Smooth muscle cell (in vitro differentiated cells): ENCODE results near the gene TSPAN11. TPM values are rescaled to one million over a fixed set of nuclear protein-coding genes. Genes with fewer than 3 reads are reported as not detected.

Source experiments
- DNase-seq: peaks from one replicate; lab custom pipeline; 2025; ENCODE audit not compliant: unreplicated experiment; lab: John Stamatoyannopoulos, UW
- H2AFZ ChIP-seq: fragments of 200-600 bp; sonication (generic); 2 replicates; pipeline ENCODE4 v1.6.0; 2016; ENCODE audit warnings: antibody characterized with exemption, low read depth, mild to moderate bottlenecking
- H3F3A ChIP-seq: fragments of 200-600 bp; sonication (generic); 2 replicates; pipeline ENCODE4 v1.6.0; 2017; ENCODE audit warnings: antibody characterized with exemption, low read depth
- H3K27ac ChIP-seq: fragments of 200-600 bp; sonication (generic); 2 replicates; pipeline ENCODE4 v1.5.1; 2016; ENCODE audit warnings: low read depth, mild to moderate bottlenecking
- H3K27me3 ChIP-seq: fragments of 200-600 bp; sonication (generic); 2 replicates; pipeline ENCODE4 v1.6.1; 2016; ENCODE audit warnings: low read depth, mild to moderate bottlenecking
- H3K36me3 ChIP-seq: fragments of 200-600 bp; sonication (generic); 2 replicates; pipeline ENCODE4 v1.5.1; 2016; ENCODE audit warnings: low read depth
- H3K4me1 ChIP-seq: fragments of 200-600 bp; sonication (generic); 2 replicates; pipeline ENCODE4 v1.5.1; 2016; ENCODE audit warnings: low read depth
- H3K4me2 ChIP-seq: fragments of 200-600 bp; sonication (generic); 2 replicates; pipeline ENCODE4 v1.6.0; 2016; ENCODE audit warnings: mild to moderate bottlenecking
- H3K4me3 ChIP-seq: fragments of 200-600 bp; sonication (generic); 2 replicates; pipeline ENCODE4 v1.5.1; 2016; ENCODE audit warnings: mild to moderate bottlenecking
- H3K79me2 ChIP-seq: fragments of 200-600 bp; sonication (generic); 2 replicates; pipeline ENCODE4 v1.6.0; 2016; ENCODE audit warnings: low read depth, mild to moderate bottlenecking
- H3K9ac ChIP-seq: fragments of 200-600 bp; sonication (generic); 2 replicates; pipeline ENCODE4 v1.6.0; 2016; ENCODE audit warnings: low read depth
- H3K9me3 ChIP-seq: fragments of 200-600 bp; sonication (generic); replicated peaks from 2 replicates; pipeline ENCODE4 v1.5.1; 2016; ENCODE audit warnings: low read depth
- H4K20me1 ChIP-seq: fragments of 200-600 bp; sonication (generic); 2 replicates; pipeline ENCODE4 v1.6.0; 2016; ENCODE audit warnings: low read depth
- CTCF ChIP-seq: fragments of 200-600 bp; sonication (generic); IDR thresholded peaks from 2 replicates; pipeline ENCODE4 v1.5.1; 2017; ENCODE audit warnings: borderline replicate concordance, mild to moderate bottlenecking, antibody characterized with exemption; ENCODE audit not compliant: insufficient read depth, poor library complexity, severe bottlenecking
- WGBS: methylation state at CpG from one replicate; pipeline ENCODE4 v1.1.7; 2016; ENCODE audit warnings: low lambda C conversion rate; 5-methylcytosine and 5-hydroxymethylcytosine counted together
- polyA plus RNA-seq: library from polyadenylated mRNA; unstranded; fragments of >200 nt; fragmentation: Nextera tagmentation; extraction: Ambion mirVana; gene quantifications from 2 replicates; pipeline ENCODE4 v1.2.1, GENCODE V29; 2016
- total RNA-seq: library from RNA; depleted of rRNA; stranded (reverse); fragments of >200 nt; gene quantifications from 2 replicates; pipeline ENCODE4 v1.2.3, GENCODE V29; 2014

TSPAN11 gene
- total and polyA plus RNA-seq, 2 experiments from 2014 or later = 2.8 to 3.0 TPM

- no peaks in the 10 kb centered on the region for H4K20me1 ChIP-seq
- no peaks in the 10 kb centered on the region for H3K4me1 ChIP-seq
- no peak for DNase-seq
- no peak for TF ChIP-seq CTCF
- no peak overlapping the region for H3K4me3 ChIP-seq
- H3K27me3 ChIP-seq = no peaks in the 10 kb centered on the region
- no peaks in the 10 kb centered on the region for H3K9me3 ChIP-seq
- H2AFZ ChIP-seq = no peak overlapping the region
- H3F3A ChIP-seq = no peaks in the 10 kb centered on the region
- H3K9ac ChIP-seq = no peak overlapping the region
- H3K4me2 ChIP-seq = no peak overlapping the region
- H3K27ac ChIP-seq = peak overlapping the region; percentile 22
- H3K36me3 ChIP-seq = no peaks in the 10 kb centered on the region
- 62% methylated on average over 4 of the region's 4 CpGs for WGBS
- H3K79me2 ChIP-seq = no peaks in the 10 kb centered on the region
Measured at GRCh38 chr12:31005944-31006361, 79.4 kb downstream of the TSPAN11 start.

GRCh38 chr12:31006416-31007152, 80.0 kb downstream of the TSPAN11 start:
- TF ChIP-seq CTCF = no peak
- Histone ChIP-seq H3K36me3 (no peaks in the 10 kb centered on the region), H3K27ac (no peak overlapping the region), H3K9ac (no peak overlapping the region), H3K4me3 (no peak overlapping the region), H3K27me3 (no peaks in the 10 kb centered on the region), H3K79me2 (no peaks in the 10 kb centered on the region), H3K4me2 (no peak overlapping the region), H3F3A (no peaks in the 10 kb centered on the region), H3K4me1 (no peaks in the 10 kb centered on the region), H4K20me1 (no peaks in the 10 kb centered on the region), H3K9me3 (no peaks in the 10 kb centered on the region), H2AFZ (no peak overlapping the region)
- WGBS = 92% methylated on average over 9 of the region's 9 CpGs
- DNase-seq = no peak

GRCh38 chr12:31007153-31007495, 80.6 kb downstream of the TSPAN11 start:
- H3K9me3 ChIP-seq = no peaks in the 10 kb centered on the region
- no peak overlapping the region for H3K4me2 ChIP-seq
- no peaks in the 10 kb centered on the region for H3F3A ChIP-seq
- H2AFZ ChIP-seq = no peak overlapping the region
- DNase-seq = no peak
- H3K36me3 ChIP-seq = no peaks in the 10 kb centered on the region
- WGBS = 93% methylated on average over 3 of the region's 3 CpGs
- H3K4me3 ChIP-seq = no peak overlapping the region
- H3K9ac ChIP-seq = no peak overlapping the region
- TF ChIP-seq CTCF = no peak
- H3K79me2 ChIP-seq = no peaks in the 10 kb centered on the region
- no peak overlapping the region for H3K27ac ChIP-seq
- H4K20me1 ChIP-seq = no peaks in the 10 kb centered on the region
- H3K4me1 ChIP-seq = no peaks in the 10 kb centered on the region
- H3K27me3 ChIP-seq = no peaks in the 10 kb centered on the region

GRCh38 chr12:31007636-31008175, 81.2 kb downstream of the TSPAN11 start:
- Histone ChIP-seq H4K20me1 (no peaks in the 10 kb centered on the region), H3K9ac (no peak overlapping the region), H3F3A (no peaks in the 10 kb centered on the region), H2AFZ (no peak overlapping the region), H3K27ac (no peak overlapping the region), H3K79me2 (no peaks in the 10 kb centered on the region), H3K9me3 (no peaks in the 10 kb centered on the region), H3K36me3 (no peaks in the 10 kb centered on the region), H3K4me1 (no peaks in the 10 kb centered on the region), H3K4me3 (no peak overlapping the region), H3K27me3 (no peaks in the 10 kb centered on the region), H3K4me2 (no peak overlapping the region)
- TF ChIP-seq CTCF = no peak
- no peak for DNase-seq
- WGBS = 97% methylated on average over 5 of the region's 5 CpGs
